Keratinocyte (primary cell): ENCODE results near the gene TMEM191C.

Source experiments
- EZH2 ChIP-seq: IDR thresholded peaks from one replicate; pipeline ENCODE4 v1.6.1; 2012; ENCODE audit warnings: inconsistent platforms, mild to moderate bottlenecking, low read length, moderate library complexity
- TF ChIP-seq, protein P1 (sequence below), 3 experiments: IDR thresholded peaks in 1 of 3; conservative IDR thresholded peaks in 1 of 3; optimal IDR thresholded peaks in 1 of 3; 2 replicates in 2 of 3; 3 replicates in 1 of 3; pipeline versions ENCODE3 to v1.5.1; 2011; ENCODE audit warnings: low read length in 3 of 3, mild to moderate bottlenecking in 3 of 3, moderate library complexity in 2 of 3, control low read depth in 1 of 3, inconsistent platforms in 1 of 3; ENCODE audit not compliant: insufficient read depth in 2 of 3; ENCODE audit errors: extremely low read depth in 1 of 3

DNA sequence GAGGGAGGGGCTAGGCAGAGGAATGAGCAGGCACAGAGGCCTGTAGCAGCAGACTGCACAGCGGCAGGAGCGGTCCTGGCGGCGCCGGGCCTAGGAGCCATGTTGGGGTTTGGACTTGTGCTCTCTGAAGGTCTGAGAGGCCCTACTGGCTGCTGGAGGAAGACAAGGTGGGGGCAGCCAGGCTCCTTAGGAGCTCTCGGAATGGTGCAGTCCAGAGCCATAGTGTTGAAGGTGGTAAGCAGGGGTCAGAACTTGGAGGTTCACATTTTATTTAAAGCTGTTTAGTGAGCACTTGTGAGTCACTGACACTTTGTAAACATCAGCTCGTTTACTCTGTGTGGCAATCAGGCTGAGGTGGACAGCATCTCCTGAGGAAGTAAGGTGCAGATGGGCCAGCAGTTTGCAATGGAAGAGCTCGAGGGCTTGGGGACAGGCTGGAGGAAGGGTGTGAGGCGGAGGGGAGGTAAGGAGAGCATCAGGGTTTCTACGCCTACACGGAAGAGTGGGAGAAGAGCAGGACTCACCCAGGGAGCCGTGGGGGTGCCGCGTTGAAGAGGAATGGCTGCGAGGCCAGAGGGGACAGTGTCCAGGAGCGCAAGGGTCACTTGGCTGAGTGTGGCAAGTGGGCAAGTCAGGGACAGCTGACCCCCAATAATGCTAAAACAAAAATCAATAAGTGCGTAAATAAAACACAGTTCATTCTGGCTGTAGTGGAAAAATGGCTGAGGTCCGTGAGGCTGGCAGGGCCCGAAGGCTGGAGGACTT is 10.0 kb upstream of the TMEM191C start:
- TF ChIP-seq, protein P1, sequence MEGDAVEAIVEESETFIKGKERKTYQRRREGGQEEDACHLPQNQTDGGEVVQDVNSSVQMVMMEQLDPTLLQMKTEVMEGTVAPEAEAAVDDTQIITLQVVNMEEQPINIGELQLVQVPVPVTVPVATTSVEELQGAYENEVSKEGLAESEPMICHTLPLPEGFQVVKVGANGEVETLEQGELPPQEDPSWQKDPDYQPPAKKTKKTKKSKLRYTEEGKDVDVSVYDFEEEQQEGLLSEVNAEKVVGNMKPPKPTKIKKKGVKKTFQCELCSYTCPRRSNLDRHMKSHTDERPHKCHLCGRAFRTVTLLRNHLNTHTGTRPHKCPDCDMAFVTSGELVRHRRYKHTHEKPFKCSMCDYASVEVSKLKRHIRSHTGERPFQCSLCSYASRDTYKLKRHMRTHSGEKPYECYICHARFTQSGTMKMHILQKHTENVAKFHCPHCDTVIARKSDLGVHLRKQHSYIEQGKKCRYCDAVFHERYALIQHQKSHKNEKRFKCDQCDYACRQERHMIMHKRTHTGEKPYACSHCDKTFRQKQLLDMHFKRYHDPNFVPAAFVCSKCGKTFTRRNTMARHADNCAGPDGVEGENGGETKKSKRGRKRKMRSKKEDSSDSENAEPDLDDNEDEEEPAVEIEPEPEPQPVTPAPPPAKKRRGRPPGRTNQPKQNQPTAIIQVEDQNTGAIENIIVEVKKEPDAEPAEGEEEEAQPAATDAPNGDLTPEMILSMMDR (optimal IDR thresholded peaks at IDR 0.05 in 1 of 3, IDR thresholded peaks at IDR 0.05 in 1 of 3, conservative IDR thresholded peaks at IDR 0.05 in 1 of 3; ENCODE audit: extremely low read depth in 1 of 3, insufficient read depth in 2 of 3, low read length in 3 of 3), result no peak
- TF ChIP-seq EZH2, result no peak
